ENCODE measurements around the gene GYG1.

DNA sequence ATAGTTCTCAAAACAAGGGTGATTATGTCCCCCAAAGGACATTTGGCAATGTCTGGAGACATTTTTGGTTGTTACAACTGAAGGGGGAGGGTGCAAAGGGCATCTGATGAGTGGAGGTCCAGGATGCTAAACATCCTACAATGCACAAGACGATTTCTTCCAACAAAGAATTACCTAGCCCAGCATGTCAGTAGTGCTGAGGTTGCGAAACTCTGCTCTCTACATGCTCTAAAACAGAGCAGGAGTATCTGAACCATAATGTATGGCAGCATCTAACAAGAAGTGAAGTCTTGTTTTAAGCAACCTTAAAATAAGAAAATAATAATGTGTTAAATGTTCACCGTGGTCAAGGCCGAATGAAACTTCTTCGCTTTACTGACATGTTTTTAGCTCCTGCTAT, 7.0 kb downstream of the GYG1 start:
- TF ChIP-seq SUZ12 (IDR thresholded peaks at IDR 0.05; ENCODE audit: extremely low read depth, insufficient read depth, insufficient read length) (no peak), ZNF274 (IDR thresholded peaks at IDR 0.05; ENCODE audit: low read depth, low read length) (no peak), YY1 (IDR thresholded peaks at IDR 0.05; ENCODE audit: insufficient read depth, insufficient read length) (no peak)
